Measurements from ENCODE around the gene HOXC12.

HOXC12 gene

GRCh38 chr12:53972152-53972702 lies 17.5 kb downstream of the HOXC12 start:
- DNase-seq (ENCODE audit: low read depth in 3 of 3), result no peak

- DNase-seq (ENCODE audit: low read depth in 3 of 3), result no peak
Measured at GRCh38 chr12:53972722-53973235, 18.1 kb downstream of the HOXC12 start, which contains the start of gene HOXC11. TSS of gene HOXC11 (plus strand) at chr12:53973126. CDS start at chr12:53973242, 116 bp downstream.

DNA sequence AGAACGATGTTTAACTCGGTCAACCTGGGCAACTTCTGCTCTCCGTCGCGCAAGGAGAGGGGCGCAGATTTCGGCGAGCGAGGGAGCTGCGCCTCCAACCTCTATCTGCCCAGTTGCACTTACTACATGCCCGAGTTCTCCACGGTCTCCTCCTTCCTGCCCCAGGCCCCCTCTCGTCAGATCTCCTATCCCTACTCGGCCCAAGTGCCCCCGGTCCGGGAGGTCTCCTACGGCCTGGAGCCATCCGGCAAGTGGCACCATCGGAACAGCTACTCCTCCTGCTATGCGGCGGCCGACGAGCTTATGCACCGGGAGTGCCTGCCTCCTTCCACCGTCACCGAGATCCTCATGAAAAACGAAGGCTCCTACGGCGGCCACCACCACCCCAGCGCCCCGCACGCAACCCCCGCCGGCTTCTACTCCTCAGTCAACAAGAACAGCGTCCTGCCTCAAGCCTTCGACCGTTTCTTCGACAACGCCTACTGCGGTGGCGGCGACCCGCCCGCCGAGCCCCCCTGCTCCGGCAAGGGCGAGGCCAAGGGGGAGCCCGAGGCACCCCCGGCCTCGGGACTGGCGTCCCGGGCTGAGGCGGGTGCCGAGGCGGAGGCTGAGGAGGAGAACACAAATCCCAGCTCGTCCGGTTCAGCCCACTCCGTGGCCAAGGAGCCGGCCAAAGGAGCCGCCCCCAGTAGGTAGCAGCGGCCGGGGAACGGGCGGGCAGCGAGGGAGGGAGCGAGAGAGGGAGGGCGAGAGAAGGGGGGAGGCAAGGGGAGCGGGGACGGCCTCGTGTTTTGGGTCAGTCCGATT lies 18.7 kb downstream of the HOXC12 start:
- no peak for DNase-seq (ENCODE audit: low read depth in 3 of 3)

GRCh38 chr12:53974084-53975063 lies 19.7 kb downstream of the HOXC12 start, which contains the start of gene HOTAIR:
TSS of gene HOTAIR (minus strand) at chr12:53974954.
- DNase-seq (ENCODE audit: low read depth in 3 of 3), result no peak

DNA sequence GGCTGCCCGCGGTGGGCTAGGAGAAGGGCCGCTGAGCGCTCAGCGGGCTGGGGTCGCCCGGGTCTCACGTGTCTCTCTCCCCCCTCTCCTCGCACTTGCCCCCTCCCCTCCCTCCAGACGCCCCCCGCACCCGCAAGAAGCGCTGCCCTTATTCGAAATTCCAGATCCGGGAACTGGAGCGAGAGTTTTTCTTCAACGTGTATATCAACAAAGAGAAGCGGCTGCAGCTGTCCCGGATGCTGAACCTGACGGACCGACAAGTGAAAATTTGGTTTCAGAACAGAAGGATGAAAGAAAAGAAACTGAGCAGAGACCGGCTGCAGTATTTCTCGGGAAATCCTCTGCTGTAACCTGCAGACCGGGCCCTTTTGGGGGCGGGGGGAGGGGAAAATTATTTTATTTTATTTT lies 20.4 kb downstream of the HOXC12 start:
- DNase-seq (ENCODE audit: low read depth in 3 of 3), result no peak

- no peak for DNase-seq (ENCODE audit: low read depth in 3 of 3)
Measured at GRCh38 chr12:53975479-53976152, 20.9 kb downstream of the HOXC12 start.

DNA sequence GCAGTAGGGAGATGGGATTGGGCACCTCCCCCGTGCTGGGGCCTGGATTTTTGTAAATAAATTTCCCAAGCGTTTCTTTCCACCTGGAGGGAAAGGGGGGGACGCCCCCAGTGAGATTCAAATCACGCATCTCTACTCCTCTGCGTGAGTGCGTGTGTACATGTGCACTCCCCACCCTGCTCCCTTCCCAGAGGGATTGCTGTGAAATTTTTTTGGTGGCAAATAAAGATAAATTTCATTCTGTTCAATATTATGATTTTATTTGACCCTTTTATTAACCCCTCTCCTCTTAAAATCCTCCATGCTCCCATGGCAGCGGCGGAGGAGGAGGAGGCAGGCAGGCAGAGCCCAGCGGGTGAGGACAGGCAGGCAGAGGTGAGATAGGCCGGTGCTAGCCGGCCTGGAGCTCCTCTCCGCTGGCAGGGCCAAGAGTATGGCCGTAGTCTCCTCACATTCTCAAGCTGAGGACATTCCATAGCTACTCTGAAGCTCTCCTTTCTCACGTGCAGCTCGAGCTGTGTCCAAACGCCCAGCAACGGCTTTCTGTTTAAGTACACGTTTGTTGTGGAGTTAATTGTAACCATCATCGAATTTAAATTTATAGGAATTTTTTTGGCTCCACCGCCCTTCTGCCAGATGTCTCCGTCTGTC lies 21.6 kb downstream of the HOXC12 start:
- DNase-seq (ENCODE audit: low read depth in 3 of 3), result no peak

DNA sequence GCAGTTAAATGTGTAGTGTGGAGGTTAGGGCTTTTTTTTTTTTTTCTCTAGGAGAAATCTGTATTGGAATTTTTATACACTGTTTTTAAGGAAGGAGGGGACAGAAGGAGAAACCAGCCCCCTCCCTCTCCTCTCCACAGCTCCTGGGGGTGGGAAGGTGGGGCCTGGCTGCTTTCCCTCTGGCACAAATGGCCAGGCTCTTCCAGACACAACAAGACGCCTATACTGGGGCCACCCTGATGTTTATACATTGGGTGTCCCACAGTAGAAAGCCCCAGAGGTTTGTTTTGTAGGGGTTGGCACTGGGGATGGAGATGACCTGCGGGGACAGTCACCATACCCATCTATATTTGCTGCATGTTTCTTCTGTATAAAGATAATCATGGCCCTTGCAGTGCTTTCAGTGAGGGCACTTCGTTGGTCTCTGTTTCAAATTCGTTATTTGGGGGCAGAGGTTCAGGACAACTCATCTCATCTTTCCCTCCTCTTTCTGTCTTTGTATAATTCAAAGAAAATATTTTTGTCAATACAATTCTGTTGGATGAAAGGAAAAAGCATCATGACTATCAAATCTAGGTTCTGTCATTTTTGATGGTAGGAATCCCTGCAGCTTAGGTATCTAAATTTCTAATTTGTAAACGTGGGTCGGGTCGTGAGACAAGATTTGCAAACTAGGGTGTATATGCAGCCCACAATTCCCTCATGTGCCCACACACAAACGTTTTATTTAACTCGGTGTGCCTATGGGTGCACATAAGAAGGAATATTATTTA lies 22.3 kb downstream of the HOXC12 start:
- DNase-seq (ENCODE audit: low read depth in 3 of 3), result no peak

- DNase-seq (ENCODE audit: low read depth in 3 of 3), result no peak
Measured at GRCh38 chr12:53977596-53978445, 23.1 kb downstream of the HOXC12 start.

GRCh38 chr12:53978477-53979356 lies 24.0 kb downstream of the HOXC12 start:
- no peak for DNase-seq (ENCODE audit: low read depth in 3 of 3)

DNA sequence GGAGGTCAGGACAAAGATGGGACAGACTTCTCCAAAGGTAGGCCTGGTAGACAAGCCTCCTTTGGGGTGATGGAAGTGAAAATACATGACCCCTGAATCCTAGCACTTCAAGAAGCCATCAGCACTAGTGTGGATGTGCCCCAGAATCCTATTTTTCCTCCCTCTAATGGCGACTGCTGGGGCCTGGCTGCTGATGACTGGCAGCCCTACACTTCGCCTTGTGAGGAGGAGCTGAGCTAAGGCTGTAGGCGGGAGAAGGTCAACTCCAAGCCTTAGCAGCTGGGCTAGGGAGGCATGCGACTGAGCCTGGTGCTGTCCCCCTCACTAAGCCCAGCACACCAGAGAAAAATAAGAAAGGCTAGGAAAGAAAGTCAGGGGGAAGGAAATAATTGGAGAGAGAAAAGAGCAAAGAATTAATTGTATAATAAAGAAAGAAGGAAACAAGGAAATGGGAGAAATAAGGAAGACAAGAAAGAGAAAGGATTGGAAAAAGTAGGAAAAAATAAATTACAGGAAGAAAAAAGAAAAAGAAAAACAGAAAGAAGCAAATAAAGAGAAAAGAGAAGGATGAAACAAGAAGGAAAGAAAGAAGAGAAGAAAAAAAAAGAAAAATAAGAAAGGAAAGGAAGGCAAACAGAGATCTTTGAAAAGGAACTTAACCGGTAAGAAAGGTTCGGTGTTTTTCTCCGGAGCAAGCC lies 25.6 kb downstream of the HOXC12 start:
- DNase-seq (ENCODE audit: low read depth in 3 of 3), result no peak

DNA sequence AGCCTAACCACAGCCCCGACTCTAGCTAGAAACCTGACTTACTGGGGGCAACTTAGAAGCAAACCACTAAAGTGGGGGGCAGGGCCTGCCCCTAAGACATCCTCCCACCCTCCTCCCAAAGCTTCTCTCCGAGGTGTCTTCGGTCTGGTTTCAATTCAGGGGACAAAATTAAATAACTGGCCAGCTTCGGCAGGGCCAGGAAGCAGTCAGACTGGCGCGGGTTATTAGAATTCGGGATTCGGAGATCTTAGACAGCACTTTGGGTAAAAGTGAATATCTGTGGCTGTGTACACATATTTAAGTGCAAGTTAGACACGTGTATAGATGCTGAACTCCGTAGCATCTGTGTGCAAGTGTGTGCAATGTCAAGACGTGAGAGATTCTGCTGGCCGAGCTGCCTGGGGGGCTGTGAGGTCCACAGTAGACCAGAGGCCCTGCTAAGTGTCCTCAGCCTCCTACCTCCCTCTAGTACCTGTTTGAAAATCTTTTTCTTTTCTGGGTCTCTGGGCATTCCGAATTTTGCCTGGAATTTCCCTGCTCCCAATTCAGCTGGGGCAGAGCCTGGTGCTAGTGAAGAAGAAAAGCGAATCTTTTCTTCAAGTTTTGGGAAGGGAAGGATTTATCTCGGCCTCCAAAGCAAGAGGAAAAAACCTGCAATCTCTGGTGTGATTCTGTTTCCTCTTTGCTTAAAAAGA lies 26.2 kb downstream of the HOXC12 start:
- no peak for DNase-seq (ENCODE audit: low read depth in 3 of 3)

- no peak for DNase-seq (ENCODE audit: low read depth in 3 of 3)
Measured at GRCh38 chr12:53981634-53982565, 27.2 kb downstream of the HOXC12 start.

DNA sequence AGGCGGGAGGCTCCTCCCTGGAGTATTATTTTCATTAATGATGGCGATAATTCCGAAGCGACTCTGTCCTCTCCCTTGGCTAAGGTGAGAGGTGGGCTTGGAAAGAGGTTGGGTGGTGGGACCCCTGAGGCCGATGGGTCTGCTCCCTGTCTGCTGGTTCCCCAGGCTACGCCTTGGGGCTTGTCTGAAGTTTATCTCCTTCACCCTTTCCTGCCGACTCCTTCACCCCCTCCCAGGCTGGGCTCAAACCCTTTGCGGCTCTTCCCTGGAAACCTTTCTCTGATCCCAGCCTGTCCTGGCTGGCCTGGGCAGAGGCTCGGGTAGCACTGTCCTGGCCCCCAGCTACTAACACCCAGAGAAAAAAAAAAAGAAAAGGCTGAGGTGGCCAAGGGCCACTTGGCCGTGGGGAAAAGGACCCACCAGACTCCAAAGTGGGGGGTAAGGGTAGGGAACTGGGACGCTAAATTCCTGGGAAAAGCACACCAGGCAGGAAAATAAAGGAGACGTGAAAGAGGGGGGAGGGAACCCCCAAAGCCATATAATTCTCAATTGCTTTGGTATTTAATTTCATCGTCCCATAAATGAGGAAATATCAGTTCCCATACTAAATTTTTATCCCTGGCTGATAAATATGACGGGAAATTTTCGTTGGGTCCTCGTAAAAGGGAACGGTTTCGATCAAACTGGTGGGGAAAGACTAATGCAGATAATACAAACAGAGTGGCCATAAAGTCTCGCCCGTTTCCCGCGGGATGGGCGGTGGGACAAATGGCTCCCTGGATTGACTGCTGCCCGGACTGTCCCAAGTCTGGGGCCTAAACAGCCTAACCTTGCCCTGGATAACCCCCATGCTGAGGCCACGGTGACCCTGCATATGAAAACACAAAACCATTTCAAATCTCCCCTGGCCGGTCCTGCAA lies 28.2 kb downstream of the HOXC12 start:
- no peak for DNase-seq (ENCODE audit: low read depth in 3 of 3)

DNA sequence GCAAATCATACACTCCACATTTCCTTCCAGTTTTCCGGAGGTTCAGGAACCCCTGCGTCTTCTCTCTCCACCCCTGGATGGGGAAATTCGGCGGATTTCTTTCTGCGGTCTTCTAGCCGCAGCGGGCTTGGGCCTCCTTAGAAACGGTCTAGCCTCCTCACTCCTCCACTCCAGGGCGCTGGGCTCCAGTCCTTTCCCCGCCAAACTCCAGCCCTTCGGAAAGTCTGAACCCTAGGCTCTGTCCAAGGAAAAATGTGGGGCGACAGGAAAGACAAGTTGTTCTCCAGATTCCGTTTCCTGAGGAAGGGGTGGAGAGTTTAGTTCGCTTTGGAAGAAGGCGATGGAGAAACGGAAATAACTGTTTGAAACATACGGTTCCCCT lies 28.9 kb downstream of the HOXC12 start:
- DNase-seq (ENCODE audit: low read depth in 3 of 3), result no peak

Data from stimulated activated CD4-positive, alpha-beta T cell treated with anti-CD3 and anti-CD28 coated beads, TNF-alpha, amount 100 ng/mL, for 48 hours (primary cell).